Adipocyte (in vitro differentiated cells): ENCODE data around the gene SND1.

Experiments
- DNase-seq: peaks from one replicate; pipeline ENCODE4 v3.0.0-alpha.2; 2015; ENCODE audit warnings: low read depth
- H3K27me3 ChIP-seq: replicated peaks from 2 replicates; pipeline ENCODE4 v1.7.0; 2013; ENCODE audit warnings: mild to moderate bottlenecking, low read length, moderate library complexity; ENCODE audit not compliant: control insufficient read depth, insufficient read depth
- H3K36me3 ChIP-seq: 2 replicates; pipeline ENCODE4 v1.7.0; 2013; ENCODE audit warnings: low read length, mild to moderate bottlenecking, moderate library complexity; ENCODE audit not compliant: control insufficient read depth, insufficient read depth, severe bottlenecking
- H3K4me1 ChIP-seq: 2 replicates; pipeline ENCODE4 v1.7.0; 2013; ENCODE audit warnings: mild to moderate bottlenecking, low read length, moderate library complexity; ENCODE audit not compliant: control insufficient read depth, insufficient read depth
- H3K4me3 ChIP-seq: 2 replicates; pipeline ENCODE4 v1.7.0; 2013; ENCODE audit warnings: mild to moderate bottlenecking, low read length, moderate library complexity
- H3K9ac ChIP-seq: 2 replicates; pipeline ENCODE4 v1.7.0; 2013; ENCODE audit warnings: mild to moderate bottlenecking, low read length, moderate library complexity
- H3K9me3 ChIP-seq: 2 replicates; pipeline ENCODE4 v1.7.0; 2013; ENCODE audit warnings: mild to moderate bottlenecking, low read length, moderate library complexity; ENCODE audit not compliant: control insufficient read depth

Gene SND1

DNA sequence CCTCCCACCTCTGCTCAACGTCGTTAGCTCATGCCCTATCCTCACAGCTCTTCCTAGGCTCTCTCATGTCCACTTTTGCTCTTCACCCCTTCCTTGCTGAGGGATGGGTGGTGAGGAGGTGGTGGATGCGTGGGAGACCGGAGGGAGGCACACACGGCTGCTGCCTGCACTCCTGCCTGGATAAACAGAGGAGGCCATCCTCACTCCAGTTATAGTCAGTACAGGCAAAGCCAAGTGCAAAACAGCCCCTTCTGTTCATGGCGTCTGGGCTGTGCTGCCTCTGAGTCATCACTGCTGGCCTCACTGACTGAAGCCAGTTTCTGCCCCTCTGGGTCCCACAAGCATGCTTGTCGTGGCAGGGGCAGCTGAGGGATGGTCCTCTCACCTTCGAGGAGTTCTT is 411.1 kb downstream of the SND1 start:
- H3K36me3 ChIP-seq, result peaks cover 10% of the 10 kb centered on the region
- no peaks in the 10 kb centered on the region for H3K4me1 ChIP-seq

DNA sequence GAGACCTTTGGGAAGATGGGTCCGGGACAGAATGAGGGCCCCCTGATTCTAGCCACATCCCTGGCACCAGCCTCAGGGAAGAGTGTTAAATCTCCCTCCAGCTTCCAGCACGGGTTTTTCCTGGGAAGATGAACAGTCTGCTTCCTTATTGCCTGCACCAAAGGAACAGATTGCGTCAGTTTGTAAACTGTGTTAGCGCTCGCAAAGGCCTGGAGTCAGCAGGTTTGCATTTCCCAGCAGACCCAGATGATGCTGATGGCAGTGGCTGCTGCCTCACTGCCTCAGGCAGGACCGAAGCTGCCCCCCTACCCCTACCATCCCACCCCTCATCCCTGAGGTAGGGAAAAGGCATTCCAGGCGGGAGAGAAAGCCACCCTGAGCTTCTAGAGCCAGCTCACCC is 413.9 kb downstream of the SND1 start:
- peaks cover 7% of the 10 kb centered on the region for H3K36me3 ChIP-seq
- H3K4me3 ChIP-seq, result no peak overlapping the region
- no peaks in the 10 kb centered on the region for H3K27me3 ChIP-seq
- no peak for DNase-seq
- H3K9ac ChIP-seq, result no peak overlapping the region
- H3K4me1 ChIP-seq, result no peaks in the 10 kb centered on the region
- no peaks in the 10 kb centered on the region for H3K9me3 ChIP-seq

More for the DNA sequence above, 411.1 kb downstream of the SND1 start:
- Histone ChIP-seq H3K27me3 (no peaks in the 10 kb centered on the region), H3K9me3 (no peaks in the 10 kb centered on the region), H3K4me3 (no peak overlapping the region), H3K9ac (no peak overlapping the region)
- DNase-seq, result no peak

DNA sequence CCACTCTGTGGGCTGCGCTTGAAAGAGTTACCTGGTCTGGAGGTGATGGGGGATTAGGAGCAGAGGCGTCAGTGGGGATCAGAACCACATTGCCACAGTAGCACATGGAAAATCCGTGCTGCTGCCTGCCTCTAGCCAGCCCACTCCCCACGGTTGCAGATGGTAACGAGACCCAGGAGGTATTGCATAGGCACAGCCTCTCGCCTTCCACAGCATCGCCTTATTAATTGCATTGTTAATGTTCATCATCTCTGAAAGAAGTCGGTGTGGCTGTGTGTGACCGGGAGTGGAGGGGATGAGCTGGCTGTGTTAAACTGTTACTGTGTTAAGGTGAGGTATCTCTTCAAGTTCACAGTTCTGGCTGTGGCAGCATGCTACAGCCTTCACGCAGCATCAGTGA is 414.4 kb downstream of the SND1 start:
- Histone ChIP-seq H3K9me3 (no peaks in the 10 kb centered on the region), H3K4me3 (no peak overlapping the region), H3K36me3 (peaks cover 6% of the 10 kb centered on the region), H3K4me1 (no peaks in the 10 kb centered on the region), H3K9ac (no peak overlapping the region), H3K27me3 (no peaks in the 10 kb centered on the region)
- no peak for DNase-seq

DNA sequence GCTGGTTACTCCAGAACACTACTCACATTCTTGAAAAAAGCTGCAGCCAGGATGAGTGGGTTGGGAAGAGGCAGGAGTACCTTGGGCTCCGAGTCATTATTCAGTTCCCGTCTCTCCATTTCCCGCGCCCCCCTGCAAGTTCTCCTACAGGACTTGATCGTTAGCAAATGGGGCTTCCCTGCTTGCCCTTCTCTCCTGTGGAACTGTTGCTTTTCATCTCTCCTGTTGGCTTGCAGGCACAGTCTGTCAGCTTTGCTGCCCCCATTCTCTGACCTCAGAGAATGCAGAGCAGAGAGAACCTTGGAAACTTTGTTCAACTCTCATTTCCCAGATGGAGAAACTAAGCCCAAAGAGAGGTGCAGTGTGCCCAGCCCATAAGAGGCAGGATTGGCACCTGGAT is 414.9 kb downstream of the SND1 start:
- Histone ChIP-seq H3K9ac (no peak overlapping the region), H3K9me3 (no peaks in the 10 kb centered on the region), H3K4me1 (no peaks in the 10 kb centered on the region), H3K4me3 (no peak overlapping the region), H3K36me3 (peaks cover 9% of the 10 kb centered on the region), H3K27me3 (no peaks in the 10 kb centered on the region)
- DNase-seq, result no peak

DNA sequence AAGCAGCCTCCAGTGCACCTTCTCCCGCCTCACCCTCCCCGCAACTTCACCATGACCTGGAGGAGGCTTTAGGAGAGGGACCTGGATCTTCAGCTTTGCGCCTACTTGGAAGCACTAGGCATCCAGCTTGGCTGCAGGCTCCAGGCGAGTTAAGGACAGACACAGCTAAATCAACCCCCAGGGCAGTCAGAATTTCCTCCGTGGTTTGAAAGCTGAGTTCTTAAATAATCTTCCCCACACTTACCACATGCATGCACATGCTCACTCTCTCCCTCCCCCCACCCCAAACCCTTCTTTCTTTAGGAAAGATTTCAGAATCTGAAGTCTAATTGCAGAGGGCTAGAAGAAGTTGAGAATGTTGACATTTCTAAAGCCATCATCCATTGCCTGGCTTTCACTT is 416.0 kb downstream of the SND1 start:
- H3K9ac ChIP-seq, result no peak overlapping the region
- no peaks in the 10 kb centered on the region for H3K9me3 ChIP-seq
- H3K36me3 ChIP-seq, result peaks cover 9% of the 10 kb centered on the region
- H3K4me1 ChIP-seq, result no peaks in the 10 kb centered on the region
- H3K4me3 ChIP-seq, result no peak overlapping the region
- H3K27me3 ChIP-seq, result no peaks in the 10 kb centered on the region
- DNase-seq, result no peak

DNA sequence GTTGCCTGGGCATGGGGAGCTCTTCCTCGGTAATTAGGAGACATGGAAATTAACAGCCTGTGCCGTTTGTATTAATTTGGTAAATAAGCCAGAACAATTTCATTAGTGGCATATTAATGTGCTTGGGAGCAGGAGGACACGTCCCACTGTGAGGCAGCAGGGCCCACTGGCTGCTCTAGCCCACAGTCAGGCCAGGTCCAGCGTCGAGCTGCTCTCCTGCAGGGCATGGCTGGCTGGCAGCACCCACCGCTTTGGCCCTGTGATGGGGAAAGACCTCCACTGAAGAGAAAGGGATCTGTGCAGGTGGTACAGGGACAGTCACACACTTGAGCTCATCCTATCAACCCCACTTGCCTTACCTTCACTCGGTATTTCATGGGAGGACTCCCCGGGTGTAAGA is 416.8 kb downstream of the SND1 start:
- Histone ChIP-seq H3K9ac (no peak overlapping the region), H3K27me3 (no peaks in the 10 kb centered on the region), H3K36me3 (peaks cover 13% of the 10 kb centered on the region), H3K4me1 (no peaks in the 10 kb centered on the region), H3K4me3 (no peak overlapping the region), H3K9me3 (no peaks in the 10 kb centered on the region)
- no peak for DNase-seq

DNA sequence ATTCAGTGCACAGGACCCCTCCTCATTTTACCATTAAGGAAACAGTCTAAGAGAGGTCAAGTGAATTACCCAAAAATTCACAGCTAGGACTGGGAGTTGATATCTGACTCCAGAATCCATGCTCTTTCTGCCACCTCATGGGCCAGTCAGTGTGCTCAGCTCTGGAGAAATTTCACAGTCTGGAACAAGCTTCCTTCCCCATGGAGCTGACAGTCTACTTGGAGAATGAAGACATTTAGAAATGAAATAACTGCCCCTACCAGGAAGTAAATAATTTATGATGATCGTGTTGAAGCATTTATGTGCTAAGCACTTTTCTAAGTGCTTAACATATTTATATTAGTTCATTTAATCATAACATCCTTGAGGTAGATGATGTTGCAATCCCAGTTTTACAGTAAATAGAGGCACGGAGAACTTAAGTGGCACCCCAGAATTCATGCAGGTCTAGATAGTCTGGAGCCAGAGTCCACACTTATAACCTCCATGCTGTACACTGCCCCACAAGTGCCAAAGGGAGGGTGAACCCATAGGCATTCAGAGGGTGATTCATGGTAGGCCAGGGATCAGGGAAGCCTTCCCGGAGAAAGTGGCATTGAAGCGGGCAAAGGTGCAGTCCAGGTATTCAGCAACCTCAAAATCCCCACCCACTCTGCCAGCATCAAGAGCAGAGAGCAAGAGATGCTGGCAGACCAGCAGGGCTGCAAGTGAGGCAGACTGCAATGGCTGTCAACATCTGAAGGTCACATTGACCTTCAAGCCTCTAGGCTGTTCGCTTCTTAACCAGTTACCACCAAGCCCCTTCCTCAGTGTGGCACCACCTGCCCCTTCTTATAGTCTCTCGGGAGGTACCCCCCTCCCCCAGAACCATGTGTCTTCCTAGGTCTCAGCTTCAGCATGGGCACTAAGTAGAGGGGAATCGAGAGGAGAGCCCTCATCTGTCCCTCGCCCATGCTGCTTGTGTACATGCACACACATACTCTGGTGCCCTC is 417.7 kb downstream of the SND1 start:
- DNase-seq, result no peak
- Histone ChIP-seq H3K4me1 (no peaks in the 10 kb centered on the region), H3K9me3 (no peaks in the 10 kb centered on the region), H3K36me3 (peaks cover 20% of the 10 kb centered on the region), H3K9ac (no peak overlapping the region), H3K4me3 (no peak overlapping the region), H3K27me3 (no peaks in the 10 kb centered on the region)

DNA sequence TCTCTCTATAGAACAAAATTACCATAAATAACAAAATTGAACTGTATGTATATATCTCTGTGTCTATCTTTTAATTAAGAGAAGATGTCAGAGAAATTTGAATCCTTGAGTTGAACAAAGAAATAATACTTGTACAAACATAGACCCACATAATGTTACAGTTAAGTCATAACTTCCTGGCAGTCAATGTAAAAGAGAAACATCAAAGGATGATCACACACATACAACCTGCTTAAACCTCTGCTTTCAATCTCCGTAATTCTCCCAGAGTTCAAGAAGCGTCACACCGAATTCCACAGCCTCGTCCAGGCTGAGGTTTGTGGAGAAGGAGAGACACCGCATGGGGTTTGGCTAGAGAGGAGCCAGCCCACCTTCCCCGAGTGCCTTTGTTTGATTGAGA is 419.4 kb downstream of the SND1 start:
- H3K9ac ChIP-seq, result no peak overlapping the region
- no peaks in the 10 kb centered on the region for H3K4me1 ChIP-seq
- H3K27me3 ChIP-seq, result no peaks in the 10 kb centered on the region
- H3K36me3 ChIP-seq, result peaks cover 20% of the 10 kb centered on the region
- no peaks in the 10 kb centered on the region for H3K9me3 ChIP-seq
- DNase-seq, result no peak
- no peak overlapping the region for H3K4me3 ChIP-seq

DNA sequence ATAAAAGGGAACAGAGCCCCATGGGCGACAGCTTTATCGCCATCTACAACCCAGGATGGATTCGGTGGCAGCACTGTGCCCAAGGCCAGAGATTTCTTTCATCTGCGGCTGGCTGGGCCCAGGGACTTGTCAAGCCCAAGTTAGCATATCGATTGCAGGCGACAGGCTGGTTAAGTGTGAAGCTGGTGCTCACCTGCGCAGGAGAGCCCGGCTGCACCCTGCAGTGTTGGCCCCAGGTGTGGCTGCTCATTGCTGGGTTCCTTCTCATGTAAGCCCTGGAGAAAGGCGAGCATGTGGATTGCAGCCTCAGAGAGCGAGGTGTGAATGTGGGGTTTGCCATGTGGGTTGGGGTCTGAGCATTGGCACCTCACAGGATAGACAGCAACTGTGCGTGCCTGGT is 419.8 kb downstream of the SND1 start:
- Histone ChIP-seq H3K4me1 (no peaks in the 10 kb centered on the region), H3K9ac (no peak overlapping the region), H3K27me3 (no peaks in the 10 kb centered on the region), H3K4me3 (no peak overlapping the region), H3K36me3 (peaks cover 20% of the 10 kb centered on the region), H3K9me3 (no peaks in the 10 kb centered on the region)
- no peak for DNase-seq

DNA sequence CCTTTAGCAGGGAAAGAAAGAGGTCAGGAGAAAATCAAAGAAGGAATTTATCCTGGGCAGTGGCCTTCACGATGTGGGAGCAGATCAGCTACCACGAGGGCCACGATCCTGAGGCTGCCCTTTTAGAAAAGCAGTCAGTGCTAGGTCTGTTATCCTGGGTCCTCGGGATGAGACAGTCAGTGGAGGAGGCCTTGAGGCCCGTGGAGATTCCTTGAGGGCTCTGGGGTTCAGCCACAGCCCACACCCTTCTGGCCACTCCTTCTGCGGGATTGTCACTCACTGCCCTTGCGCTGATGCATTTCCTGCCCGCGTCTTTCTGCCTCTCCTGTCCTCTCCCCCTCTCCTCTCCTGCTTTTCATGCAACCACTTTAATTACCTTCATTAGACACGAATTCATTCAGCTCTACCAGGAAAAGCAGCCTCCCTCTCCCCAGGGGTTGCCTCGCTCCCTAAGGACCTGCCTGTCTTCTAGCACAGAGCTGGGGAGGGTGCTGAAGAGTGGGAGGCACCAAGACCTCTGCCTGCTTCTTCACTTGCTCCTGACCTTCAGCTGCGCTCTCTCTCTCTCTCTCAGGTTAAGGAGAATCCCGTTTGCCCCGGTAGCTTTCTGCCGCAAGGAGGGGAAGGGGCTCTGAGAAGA is 421.8 kb downstream of the SND1 start:
- no peaks in the 10 kb centered on the region for H3K27me3 ChIP-seq
- no peak overlapping the region for H3K4me3 ChIP-seq
- H3K9ac ChIP-seq, result no peak overlapping the region
- peaks cover 28% of the 10 kb centered on the region for H3K36me3 ChIP-seq
- DNase-seq, result no peak
- H3K4me1 ChIP-seq, result no peaks in the 10 kb centered on the region
- H3K9me3 ChIP-seq, result no peaks in the 10 kb centered on the region

DNA sequence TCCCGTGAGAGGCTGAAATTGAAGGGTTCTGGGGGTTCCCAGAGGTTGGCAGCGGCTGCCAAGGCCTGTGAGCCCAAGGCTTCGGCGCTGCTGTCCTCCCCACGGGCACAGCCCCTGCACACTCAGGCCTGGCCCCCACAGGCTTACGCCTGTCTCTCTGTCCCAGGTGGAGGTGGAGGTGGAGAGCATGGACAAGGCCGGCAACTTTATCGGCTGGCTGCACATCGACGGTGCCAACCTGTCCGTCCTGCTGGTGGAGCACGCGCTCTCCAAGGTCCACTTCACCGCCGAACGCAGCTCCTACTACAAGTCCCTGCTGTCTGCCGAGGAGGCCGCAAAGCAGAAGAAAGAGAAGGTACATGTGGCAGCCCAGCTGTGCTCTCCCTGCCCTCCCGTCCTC is 422.3 kb downstream of the SND1 start:
- Histone ChIP-seq H3K27me3 (no peaks in the 10 kb centered on the region), H3K9ac (no peak overlapping the region), H3K4me3 (no peak overlapping the region), H3K4me1 (no peaks in the 10 kb centered on the region), H3K9me3 (no peaks in the 10 kb centered on the region), H3K36me3 (peaks cover 34% of the 10 kb centered on the region)
- DNase-seq, result no peak
